Measurements from ENCODE around the gene CRACR2B.

CRACR2B gene

DNA sequence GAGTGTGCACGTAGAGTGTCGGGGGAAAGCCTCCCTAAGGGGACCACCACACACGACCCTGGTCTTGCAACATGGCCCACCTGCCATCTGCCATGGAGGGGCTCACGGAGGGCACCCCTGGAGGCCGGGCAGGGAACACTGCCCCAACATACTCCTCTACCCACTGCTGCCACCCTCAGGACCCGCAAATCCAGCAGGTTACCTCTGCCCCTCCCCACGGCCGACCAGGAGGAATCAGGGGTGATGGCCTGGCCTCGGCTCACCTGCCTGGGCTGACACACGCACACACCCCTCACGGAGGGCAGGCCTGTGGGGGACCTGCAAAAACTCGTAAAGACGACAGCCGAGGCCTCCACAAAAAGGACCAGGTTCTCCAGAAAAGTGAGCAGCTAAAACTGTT lies 52.7 kb downstream of the CRACR2B start:
- TF ChIP-seq, protein P1, sequence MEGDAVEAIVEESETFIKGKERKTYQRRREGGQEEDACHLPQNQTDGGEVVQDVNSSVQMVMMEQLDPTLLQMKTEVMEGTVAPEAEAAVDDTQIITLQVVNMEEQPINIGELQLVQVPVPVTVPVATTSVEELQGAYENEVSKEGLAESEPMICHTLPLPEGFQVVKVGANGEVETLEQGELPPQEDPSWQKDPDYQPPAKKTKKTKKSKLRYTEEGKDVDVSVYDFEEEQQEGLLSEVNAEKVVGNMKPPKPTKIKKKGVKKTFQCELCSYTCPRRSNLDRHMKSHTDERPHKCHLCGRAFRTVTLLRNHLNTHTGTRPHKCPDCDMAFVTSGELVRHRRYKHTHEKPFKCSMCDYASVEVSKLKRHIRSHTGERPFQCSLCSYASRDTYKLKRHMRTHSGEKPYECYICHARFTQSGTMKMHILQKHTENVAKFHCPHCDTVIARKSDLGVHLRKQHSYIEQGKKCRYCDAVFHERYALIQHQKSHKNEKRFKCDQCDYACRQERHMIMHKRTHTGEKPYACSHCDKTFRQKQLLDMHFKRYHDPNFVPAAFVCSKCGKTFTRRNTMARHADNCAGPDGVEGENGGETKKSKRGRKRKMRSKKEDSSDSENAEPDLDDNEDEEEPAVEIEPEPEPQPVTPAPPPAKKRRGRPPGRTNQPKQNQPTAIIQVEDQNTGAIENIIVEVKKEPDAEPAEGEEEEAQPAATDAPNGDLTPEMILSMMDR (IDR thresholded peaks at IDR 0.05), result no peak
